Kidney (tissue), 14 donors: Measurements from ENCODE around the gene BCAS3. TPM values are rescaled to one million over a fixed set of nuclear protein-coding genes. Genes with fewer than 3 reads are reported as not detected.
A peak's percentile ranks its signal among the peaks of the same experiment; 100 is the strongest.

Experiments used
- DNase-seq, 5 donors: peaks; one replicate each; pipeline ENCODE4 v3.0.0-alpha.2; 2013 to 2020
- FAIRE-seq: peaks from 2 replicates; lab custom pipeline; 2012; peaks lifted over from hg19 to GRCh38; lab: Jason Lieb, UNC
- H3K27ac ChIP-seq, 2 donors: one replicate each; pipeline ENCODE4 v1.7.0; 2013; ENCODE audit warnings: low read depth in 2 of 2, low read length in 2 of 2, inconsistent platforms in 1 of 2
- H3K27me3 ChIP-seq: one replicate; pipeline ENCODE4 v1.7.1; 2013; ENCODE audit warnings: low read length, inconsistent platforms; ENCODE audit not compliant: control insufficient read depth, insufficient read depth
- H3K36me3 ChIP-seq, 3 donors: one replicate each; pipeline versions ENCODE4 v1.7.0 to v1.7.1; 2013; ENCODE audit warnings: low read length in 3 of 3, control low read depth in 1 of 3, inconsistent platforms in 1 of 3; ENCODE audit not compliant: insufficient read depth in 3 of 3, control insufficient read depth in 2 of 3
- H3K4me1 ChIP-seq, 3 donors: one replicate each; pipeline versions ENCODE4 v1.7.0 to v1.7.1; 2013; ENCODE audit warnings: low read length in 3 of 3, inconsistent platforms in 1 of 3, low read depth in 1 of 3; ENCODE audit not compliant: control insufficient read depth in 2 of 3, insufficient read depth in 2 of 3
- H3K4me3 ChIP-seq, 3 donors: one replicate each; pipeline versions ENCODE4 v1.7.0 to v1.8.1; 2013; ENCODE audit warnings: low read length in 3 of 3, control low read depth in 1 of 3, inconsistent platforms in 1 of 3
- H3K9ac ChIP-seq, 3 donors: one replicate each; pipeline versions ENCODE4 v1.7.0 to v1.7.1; 2013; ENCODE audit warnings: low read length in 3 of 3, control low read depth in 1 of 3, inconsistent platforms in 1 of 3
- H3K9me3 ChIP-seq, 3 donors: one replicate each; pipeline versions ENCODE4 v1.7.0 to v1.7.1; 2013; ENCODE audit warnings: low read length in 3 of 3, control low read depth in 1 of 3, inconsistent platforms in 1 of 3; ENCODE audit not compliant: control insufficient read depth in 2 of 3, insufficient read depth in 1 of 3
- CTCF ChIP-seq: IDR thresholded peaks from 3 replicates; pipeline ENCODE4 v1.5.1; 2012; ENCODE audit warnings: mild to moderate bottlenecking, moderate library complexity, borderline replicate concordance; ENCODE audit not compliant: insufficient read depth; ENCODE audit errors: extremely low read depth
- intact Hi-C: fragments of 100-400 bp; cut with DNase I; formaldehyde crosslinking; loops from one replicate; pipeline ENCODE4 v1.11.1; 2022
- polyA plus RNA-seq: library from polyadenylated mRNA; stranded (reverse); fragments of 350-450 nt; fragmentation: Illumina TruSeq; extraction: RNeasy Lipid Tissue Mini Kit (QIAGEN cat#74804); gene quantifications from one replicate; pipeline ENCODE4 v1.2.3, GENCODE V29; 2014; ENCODE audit warnings: low read depth, low replicate concordance; ENCODE audit not compliant: insufficient read depth
- total RNA-seq: library from RNA; stranded (reverse); fragmentation: NEBNext Ultra II Directional; extraction: Animal tissue kit (Norgen Biotek cat#: 25700); gene quantifications from one replicate; pipeline ENCODE4 v1.2.1, GENCODE V29; 2021
- donor health status: control.
- donor health status: control.
- donor health status: control.
- donor health status: control.
- donor health status: control.
- donor health status: DM: yes; HTN: yes; CAD: no.
- donor health status: Normal renal cell carcinoma (clear cell type).

The BCAS3 gene
- total and polyA plus RNA-seq, 2 donors from 2014 or later = 18.3 to 44.1 TPM

DNA sequence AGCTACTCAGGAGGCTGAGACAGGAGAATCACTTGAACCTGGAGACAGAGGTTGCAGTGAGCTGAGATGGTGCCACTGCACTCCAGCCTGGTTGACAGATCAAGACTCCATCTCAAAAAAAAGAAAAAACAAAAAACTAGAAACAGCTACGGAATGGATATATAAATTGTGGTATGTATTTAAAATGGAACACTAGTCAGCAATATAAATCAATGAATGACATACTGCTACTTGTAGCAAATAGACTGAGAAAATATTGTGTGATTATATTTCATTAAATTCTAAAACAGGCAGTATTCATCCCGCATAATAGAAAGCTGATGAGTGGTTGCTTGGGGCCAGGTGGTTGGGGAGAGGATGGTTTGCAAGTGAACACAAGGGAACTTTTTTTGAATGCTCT, 261.7 kb downstream of the BCAS3 start:
- no peak for TF ChIP-seq CTCF
- no peak overlapping the region for H3K27ac ChIP-seq
- no peak for DNase-seq
- no peaks in the 10 kb centered on the region for H3K27me3 ChIP-seq
- intact Hi-C loops = no loop called here
- no peak overlapping the region for H3K4me3 ChIP-seq
- H3K9ac ChIP-seq = no peak overlapping the region
- no peaks in the 10 kb centered on the region for H3K4me1 ChIP-seq
- H3K9me3 ChIP-seq = no peaks in the 10 kb centered on the region
- no peaks in the 10 kb centered on the region for H3K36me3 ChIP-seq
- no peak for FAIRE-seq

GRCh38 chr17:60941028-60941427, 263.4 kb downstream of the BCAS3 start:
- DNase-seq = peak in 3 of 5 donors; percentile 11 to 60 (median 28)

GRCh38 chr17:60941571-60941970, 263.9 kb downstream of the BCAS3 start:
- no peak overlapping the region for H3K27ac ChIP-seq
- DNase-seq (no peak), FAIRE-seq (no peak)
- intact Hi-C loops = no loop called here
- no peaks in the 10 kb centered on the region for H3K4me1 ChIP-seq
- H3K27me3 ChIP-seq = no peaks in the 10 kb centered on the region
- H3K36me3 ChIP-seq = no peaks in the 10 kb centered on the region
- H3K4me3 ChIP-seq = no peak overlapping the region
- TF ChIP-seq CTCF = no peak
- H3K9ac ChIP-seq = no peak overlapping the region
- H3K9me3 ChIP-seq = no peaks in the 10 kb centered on the region

More at GRCh38 chr17:60941028-60941427, 263.4 kb downstream of the BCAS3 start:
- no peaks in the 10 kb centered on the region for H3K27me3 ChIP-seq
- H3K36me3 ChIP-seq = no peaks in the 10 kb centered on the region
- intact Hi-C loops = no loop called here
- FAIRE-seq = no peak
- H3K9ac ChIP-seq = no peak overlapping the region
- H3K9me3 ChIP-seq = no peaks in the 10 kb centered on the region
- TF ChIP-seq CTCF = no peak
- no peak overlapping the region for H3K4me3 ChIP-seq
- no peaks in the 10 kb centered on the region for H3K4me1 ChIP-seq
- peak overlapping the region in 1 of 2 donors; percentile 29 for H3K27ac ChIP-seq

DNA sequence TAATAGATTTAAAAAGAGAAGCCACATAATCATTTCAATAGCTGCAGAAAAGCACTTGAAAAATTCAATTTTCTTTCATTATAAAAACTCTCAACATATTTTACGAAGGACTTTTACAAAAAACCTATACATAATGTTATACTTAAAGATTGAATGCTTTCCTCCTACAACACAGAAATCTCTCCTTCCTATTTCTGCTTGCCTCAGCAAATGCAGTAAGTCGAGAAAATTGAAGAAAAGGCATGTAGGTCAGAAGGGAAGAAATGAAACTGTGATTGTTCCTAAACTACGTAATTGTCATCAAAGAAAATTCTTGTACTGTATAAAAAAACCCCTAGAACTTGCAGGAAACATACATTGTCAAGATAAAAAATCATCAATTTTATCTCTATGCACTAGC, 267.1 kb downstream of the BCAS3 start:
- H3K9ac ChIP-seq = no peak overlapping the region
- FAIRE-seq (no peak), DNase-seq (no peak)
- H3K9me3 ChIP-seq = no peaks in the 10 kb centered on the region
- no peaks in the 10 kb centered on the region for H3K27me3 ChIP-seq
- no peak overlapping the region for H3K27ac ChIP-seq
- intact Hi-C loops = no loop called here
- no peaks in the 10 kb centered on the region for H3K4me1 ChIP-seq
- TF ChIP-seq CTCF = no peak
- no peak overlapping the region for H3K4me3 ChIP-seq
- H3K36me3 ChIP-seq = no peaks in the 10 kb centered on the region
